K562 (cell line): ENCODE measurements around the gene CASKIN2. TPM values are rescaled to one million over a fixed set of nuclear protein-coding genes. Genes with fewer than 3 reads are reported as not detected.

Experiments
- EWSR1 ChIP-seq: fragments of 450-650 bp; IDR thresholded peaks from 2 replicates; pipeline ENCODE4 v1.6.1; 2018; ENCODE audit warnings: borderline replicate concordance, mild to moderate bottlenecking, low read depth, moderate library complexity; ENCODE audit not compliant: partially characterized antibody
- HDAC1 ChIP-seq, 2 experiments: fragments of 450-650 bp; IDR thresholded peaks; 2 replicates each; pipeline ENCODE4 v1.6.1; 2016 to 2017; ENCODE audit warnings: inconsistent platforms in 1 of 2, mild to moderate bottlenecking in 1 of 2, moderate library complexity in 1 of 2
- HDAC2 ChIP-seq: fragments of 450-650 bp; IDR thresholded peaks from 2 replicates; pipeline ENCODE4 v1.6.1; 2016; ENCODE audit warnings: mild to moderate bottlenecking
- HDAC6 ChIP-seq: IDR thresholded peaks from 2 replicates; pipeline ENCODE4 v1.6.1; 2012; ENCODE audit warnings: low read depth, mild to moderate bottlenecking, control low read depth, inconsistent platforms, low read length, moderate library complexity
- ILF3 ChIP-seq: fragments of 450-650 bp; IDR thresholded peaks from 2 replicates; pipeline ENCODE4 v1.6.1; 2018; ENCODE audit warnings: antibody characterized with exemption, mild to moderate bottlenecking, moderate library complexity, borderline replicate concordance
- KDM4B ChIP-seq, 2 experiments: fragments of 450-650 bp in 1 of 2; sonication (generic) in 1 of 2; IDR thresholded peaks; 2 replicates each; pipeline ENCODE4 v1.6.1; 2016 to 2017; ENCODE audit warnings: borderline replicate concordance in 2 of 2, antibody characterized with exemption in 1 of 2, low read depth in 1 of 2, mild to moderate bottlenecking in 1 of 2
- KLF16 ChIP-seq: IDR thresholded peaks from 2 replicates; pipeline ENCODE4 v1.6.1; 2016; ENCODE audit warnings: antibody characterized with exemption
- MEF2A ChIP-seq: IDR thresholded peaks from 2 replicates; pipeline ENCODE4 v1.6.1; 2011; ENCODE audit warnings: low read depth, mild to moderate bottlenecking, low read length, moderate library complexity; ENCODE audit not compliant: control insufficient read depth
- MLLT1 ChIP-seq, 2 experiments: fragments of 450-650 bp; IDR thresholded peaks; 2 replicates each; pipeline ENCODE4 v1.6.1; 2016
- OTX1 ChIP-seq: fragments of 450-650 bp; formaldehyde crosslinking; IDR thresholded peaks from 2 replicates; pipeline ENCODE4 v1.4.0; 2022; ENCODE audit warnings: mild to moderate bottlenecking
- PHF21A ChIP-seq: fragments of 450-650 bp; IDR thresholded peaks from 2 replicates; pipeline ENCODE4 v1.6.1; 2017; ENCODE audit warnings: low read depth, borderline replicate concordance
- PTTG1 ChIP-seq: fragments of 450-650 bp; IDR thresholded peaks from 2 replicates; pipeline ENCODE4 v1.6.1; 2016; ENCODE audit warnings: low read depth, mild to moderate bottlenecking, missing genetic modification characterization, missing compliant biosample characterization
- SRF ChIP-seq, 2 experiments: fragments of 250-450, 450-650 bp in 1 of 2; sonication (Bioruptor Pico) in 1 of 2; sonication (generic) in 1 of 2; formaldehyde crosslinking; IDR thresholded peaks; 2 replicates each; pipeline versions ENCODE4 v1.5.0 to v1.5.1; 2020 to 2022; ENCODE audit warnings: mild to moderate bottlenecking in 1 of 2, missing genetic modification reagents in 1 of 2
- SUPT5H ChIP-seq: fragments of 450-650 bp; IDR thresholded peaks from 2 replicates; pipeline ENCODE4 v1.6.1; 2016
- TAL1 ChIP-seq: fragments of 450-650 bp; IDR thresholded peaks from 2 replicates; pipeline ENCODE4 v1.6.1; 2016; ENCODE audit warnings: mild to moderate bottlenecking
- ZFP36 ChIP-seq: fragments of 150-350 bp; IDR thresholded peaks from 2 replicates; pipeline ENCODE4 v1.6.1; 2018; ENCODE audit warnings: low read length, low read depth; ENCODE audit not compliant: partially characterized antibody
- ZNF184 ChIP-seq: sonication (generic); formaldehyde crosslinking; IDR thresholded peaks from 2 replicates; pipeline ENCODE4 v1.5.0; 2020; ENCODE audit warnings: missing genetic modification reagents
- ZNF318 ChIP-seq, 2 experiments: fragments of 450-650 bp; IDR thresholded peaks; 2 replicates each; pipeline ENCODE4 v1.6.1; 2016; ENCODE audit warnings: mild to moderate bottlenecking in 2 of 2, borderline replicate concordance in 1 of 2, low read depth in 1 of 2, moderate library complexity in 1 of 2
- ZNF408 ChIP-seq: fragments of 250-450 bp; sonication (Bioruptor Pico); IDR thresholded peaks from 2 replicates; pipeline ENCODE4 v1.4.0; 2020; ENCODE audit warnings: low read depth, mild to moderate bottlenecking, moderate library complexity
- polyA plus RNA-seq, 8 experiments: library from polyadenylated mRNA; depleted of rRNA in 4 of 8; stranded (reverse) in 5 of 8; unstranded in 3 of 8; fragments of >200 nt; fragmentation: Nextera tagmentation in 2 of 8; fragmentation: Illumina TruSeq in 1 of 8; extraction: Ambion mirVana in 2 of 8; extraction: Trizol in 1 of 8; gene quantifications; 2 replicates each; pipeline versions ENCODE4 v1.2.1 to v1.2.3, GENCODE V29; 2011 to 2014; ENCODE audit warnings: inconsistent platforms in 1 of 8, missing spikeins in 1 of 8
- total RNA-seq, 7 experiments: library from RNA; depleted of rRNA in 6 of 7; stranded (reverse); fragments of >200 nt in 6 of 7; fragmentation: Illumina TruSeq in 2 of 7; extraction: Trizol in 2 of 7; gene quantifications; 2 replicates each; pipeline versions ENCODE4 v1.2.1 to v1.2.3, GENCODE V29; 2011 to 2021; ENCODE audit warnings: low replicate concordance in 1 of 7

The CASKIN2 gene
- total and polyA plus RNA-seq, 9 of the 15 experiments (the other 6 are each of a cell fraction or from before 2014, with no cell fraction given) = 0.01 to 12.2 (median 2.1) TPM

GRCh38 chr17:75524970-75525805 lies 9.9 kb upstream of the CASKIN2 start, which contains the start of gene LLGL2 (continued):
- TF ChIP-seq ZNF318 (IDR thresholded peaks at IDR 0.05; ENCODE audit: borderline replicate concordance in 1 of 2, low read depth in 1 of 2) = no peak
- TF ChIP-seq SUPT5H = 0 out of 2 replicates have a peak, but pooled peaks have one; percentile 44
- TF ChIP-seq OTX1 (CRISPR knock-in tag) = no peak
- no peak for TF ChIP-seq ILF3
- TF ChIP-seq KLF16 = no peak
- no peak for TF ChIP-seq PTTG1 (tag)
- TF ChIP-seq HDAC1 (IDR thresholded peaks at IDR 0.05) = peak in 1 of 2 experiments; percentile 81; a peak in 2 of 4 replicates
- no peak for TF ChIP-seq ZNF184
- no peak for TF ChIP-seq PHF21A
- TF ChIP-seq ZFP36 = peak; percentile 34
- TF ChIP-seq ZNF408 (CRISPR knock-in tag) = no peak
- no peak for TF ChIP-seq MLLT1 (IDR thresholded peaks at IDR 0.05)
- TF ChIP-seq HDAC6 = no peak
- TF ChIP-seq EWSR1 = no peak
- no peak; a peak in 1 of 4 replicates for TF ChIP-seq SRF (CRISPR knock-in tag; IDR thresholded peaks at IDR 0.05)
- TF ChIP-seq HDAC2 = peak; percentile 83
- TF ChIP-seq KDM4B (IDR thresholded peaks at IDR 0.05; ENCODE audit: borderline replicate concordance in 2 of 2, low read depth in 1 of 2) = no peak; a peak in 1 of 4 replicates
- no peak for TF ChIP-seq TAL1
- no peak for TF ChIP-seq MEF2A
